Measurements from ENCODE around the gene MUSK.
"Not testable (repeated sequence)": the region's sequence is repeated elsewhere in the genome, so short reads cannot be mapped to it uniquely, and the experiment has no call there.

Gene MUSK

DNA sequence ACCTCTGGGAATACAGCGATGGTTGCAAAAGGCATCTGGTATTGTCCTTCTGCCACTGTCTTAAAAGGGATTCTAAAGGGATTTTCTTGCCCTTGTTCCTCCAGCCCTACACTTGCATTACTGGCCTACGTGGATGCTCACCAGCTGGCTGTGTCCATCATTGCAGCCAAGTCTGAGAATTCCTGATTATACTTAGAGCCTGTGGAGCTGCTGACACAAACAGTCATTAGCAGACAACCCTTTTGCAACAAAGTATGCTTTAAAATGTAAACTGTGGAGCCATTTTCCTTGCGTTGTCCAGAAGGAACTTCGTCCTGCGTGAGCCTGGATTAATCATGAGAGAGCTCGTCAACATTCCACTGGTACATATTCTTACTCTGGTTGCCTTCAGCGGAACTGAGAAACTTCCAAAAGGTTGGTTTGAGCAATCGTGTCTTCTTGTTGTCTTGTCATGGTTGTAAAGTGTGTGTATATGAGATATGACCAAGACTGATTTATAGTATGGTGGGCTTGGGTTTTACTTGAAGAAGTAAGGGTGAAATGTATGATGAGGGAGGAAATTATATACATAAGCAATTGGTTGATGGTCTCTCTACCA lies at the start of gene MUSK:
Gene MUSK, plus strand, starts transcription at position 222 of the 598 bp plus-strand sequence. Its CDS starts 114 bp downstream, at position 336.
- DNase-seq = no peak

DNA sequence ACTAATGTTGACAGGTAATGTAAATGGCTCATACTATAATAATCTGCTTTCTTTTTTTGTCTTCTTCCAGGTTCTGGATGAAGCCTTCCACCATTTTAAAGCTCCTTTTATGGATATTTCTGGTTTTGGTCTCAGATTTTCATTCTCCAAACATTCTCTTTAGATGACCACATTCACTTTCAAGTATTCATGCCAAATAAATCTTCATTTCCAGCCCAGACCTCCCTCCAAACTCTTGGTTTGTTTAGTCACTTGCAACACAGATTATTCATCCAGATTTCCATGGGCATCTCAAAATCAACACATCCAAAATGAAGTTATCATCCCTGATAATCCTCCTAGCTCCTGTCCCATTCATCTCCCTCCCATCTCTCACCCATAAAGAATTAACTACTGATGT lies 48.8 kb upstream of the MUSK start:
- no peak for DNase-seq

DNA sequence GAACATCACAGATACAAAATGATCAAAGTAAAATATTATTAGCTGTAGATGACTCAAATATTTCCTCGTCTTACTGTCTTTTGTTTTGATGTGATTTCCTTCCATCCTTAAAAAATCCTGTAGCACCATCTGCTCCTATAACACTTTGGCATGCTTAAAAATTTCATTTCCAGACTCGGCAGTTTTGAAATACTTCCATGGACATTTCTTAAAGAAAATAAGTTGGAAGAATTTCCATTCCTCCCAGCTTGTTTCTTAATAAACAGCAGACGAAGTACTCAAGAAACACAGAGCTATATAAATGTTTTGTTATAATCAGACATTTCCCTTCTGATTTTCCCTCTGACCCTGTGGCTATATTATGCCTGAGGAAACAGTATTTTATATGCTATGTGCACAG lies 47.9 kb upstream of the MUSK start:
- DNase-seq = no peak

DNA sequence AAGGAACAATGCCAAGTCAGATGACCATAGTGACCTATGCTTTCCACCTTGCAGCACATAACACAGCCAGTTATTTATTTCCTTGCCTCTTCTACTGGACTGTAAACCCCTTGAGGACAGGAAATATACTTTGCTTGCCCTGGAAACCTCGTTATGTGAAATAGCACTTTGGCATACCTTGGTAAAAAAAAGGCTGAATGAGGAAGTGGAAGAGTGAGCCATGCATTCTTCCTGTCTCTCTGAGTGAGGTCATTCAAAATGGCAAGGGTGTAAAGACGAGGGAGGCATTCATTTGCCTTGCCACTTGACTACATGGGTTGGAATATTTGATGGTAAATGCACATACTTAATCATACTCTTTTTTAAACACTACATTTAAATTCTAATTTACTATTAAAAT lies 46.2 kb upstream of the MUSK start:
- DNase-seq = no peak

DNA sequence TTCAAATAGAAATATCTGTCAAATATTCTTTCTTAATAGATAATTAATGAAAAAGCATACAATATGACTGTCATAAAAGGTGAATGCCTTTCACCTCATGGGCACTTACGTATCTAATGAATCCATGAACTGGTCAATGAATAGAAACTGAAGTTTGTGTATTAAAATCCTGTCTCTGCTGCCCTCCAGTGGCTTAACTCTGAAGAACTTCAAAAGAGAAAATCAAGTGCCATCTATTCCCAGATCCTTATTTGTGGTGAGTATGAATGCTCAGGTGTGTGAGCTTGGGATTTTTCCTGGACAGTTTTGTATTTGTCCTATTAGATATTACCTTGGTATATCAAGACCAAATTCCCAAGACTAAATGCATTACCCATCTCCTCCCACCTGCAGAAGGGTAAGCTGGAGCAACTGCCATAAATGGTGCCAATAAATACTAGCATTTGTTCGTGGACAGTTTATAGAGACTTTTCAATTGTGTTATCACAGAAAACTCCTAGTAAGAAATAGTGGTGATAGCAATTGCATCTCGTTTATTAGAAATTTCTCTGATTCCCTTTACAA lies 45.0 kb upstream of the MUSK start:
- peak; percentile 65 to 66 for DNase-seq

DNA sequence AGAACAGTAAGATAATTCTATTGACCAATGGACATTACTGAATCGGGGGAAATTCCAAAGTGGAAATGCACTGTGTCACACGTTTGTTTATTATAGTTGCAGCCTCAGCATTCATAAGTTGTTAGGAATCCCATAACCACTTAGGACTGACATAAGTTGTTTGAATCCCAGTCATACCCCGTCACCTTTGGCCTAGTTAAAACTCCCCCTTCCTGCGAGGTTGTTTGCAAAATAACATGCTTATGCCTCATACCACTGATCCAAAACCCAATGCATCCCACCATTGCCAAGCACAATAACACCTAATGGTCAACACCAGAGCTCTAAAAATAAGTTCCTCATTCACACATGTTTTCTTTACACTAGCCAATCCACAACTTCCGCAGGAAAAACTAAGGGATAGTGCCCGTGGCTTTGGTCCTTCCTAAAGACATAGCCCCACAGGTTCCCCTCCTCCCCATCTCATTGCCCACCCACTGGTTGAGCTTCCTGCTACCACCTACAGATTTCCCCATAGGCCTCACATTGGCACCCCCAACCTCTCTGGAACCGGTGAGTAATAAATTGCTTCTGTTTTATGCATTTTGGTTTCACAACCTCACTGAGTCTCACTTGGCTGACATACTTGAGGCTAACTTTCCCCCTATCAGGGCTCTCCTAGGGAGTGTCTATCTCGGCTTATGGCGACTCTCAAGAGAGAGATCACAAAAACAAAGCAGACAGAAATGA lies 42.3 kb upstream of the MUSK start:
- DNase-seq = no peak

DNA sequence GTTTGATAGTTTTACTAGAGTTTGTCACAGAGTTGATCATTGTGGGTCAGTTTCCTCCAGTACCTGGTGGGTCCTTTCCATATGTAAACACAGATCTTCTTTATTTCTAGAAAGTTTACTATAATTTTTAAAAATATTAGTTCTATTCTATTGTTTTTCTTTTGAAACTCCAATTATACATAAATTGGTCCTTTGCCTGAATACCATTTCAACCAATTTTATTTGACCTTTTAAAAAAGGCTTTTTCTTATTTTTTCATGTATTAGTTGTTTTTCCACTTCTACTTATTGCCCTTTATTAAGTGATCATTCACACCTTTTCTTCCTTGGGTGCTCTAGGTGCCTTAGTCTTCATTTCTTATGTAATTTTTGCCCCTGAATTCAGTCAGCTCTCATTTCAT lies 33.0 kb upstream of the MUSK start:
- DNase-seq = no peak

DNA sequence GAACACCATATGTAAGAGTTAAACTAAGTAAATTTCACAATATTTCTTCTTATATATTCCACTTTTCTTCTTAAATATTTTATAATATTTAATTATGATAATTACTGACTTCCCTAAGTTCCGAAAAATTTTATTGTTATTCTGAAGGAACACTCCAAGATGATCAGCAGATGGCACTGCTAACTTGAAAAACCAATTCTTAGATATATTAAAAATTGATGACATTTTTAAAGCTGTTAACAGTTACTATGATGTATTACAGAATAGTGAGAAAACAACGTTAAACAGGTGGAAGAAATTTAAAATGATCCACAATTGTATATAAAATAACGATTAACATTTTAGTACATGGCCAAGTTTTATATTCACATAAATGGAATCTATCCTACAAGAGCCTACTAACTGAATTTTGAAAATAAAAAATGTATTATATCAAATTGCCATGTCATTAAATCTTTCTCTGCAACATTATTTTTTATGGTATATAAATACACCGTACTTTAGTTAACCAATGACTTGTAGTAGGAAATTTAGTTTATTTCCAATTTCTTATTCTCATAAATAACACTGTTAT lies 30.1 kb upstream of the MUSK start:
- peak in 1 of 2 experiments; percentile 36 for DNase-seq

DNA sequence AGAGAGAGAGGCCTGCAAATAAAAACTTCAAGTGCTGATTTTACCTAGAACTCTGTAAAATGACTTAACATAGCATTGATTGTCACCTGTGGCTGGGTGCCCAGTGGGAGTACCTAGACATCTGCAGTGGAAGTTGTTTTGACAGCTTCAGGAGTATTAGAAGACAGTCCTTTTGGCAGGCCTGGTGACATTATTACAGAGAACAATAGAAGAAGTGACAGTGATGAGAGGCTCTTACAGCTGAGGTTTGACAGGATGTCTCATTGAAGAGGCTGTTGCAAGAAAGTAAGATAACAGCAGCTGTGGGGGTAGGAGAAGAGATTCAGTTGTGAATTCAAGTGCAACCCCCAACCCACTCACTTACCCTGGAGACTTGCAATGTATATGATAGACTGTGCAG lies 27.9 kb upstream of the MUSK start:
- peak; percentile 77 for DNase-seq

DNA sequence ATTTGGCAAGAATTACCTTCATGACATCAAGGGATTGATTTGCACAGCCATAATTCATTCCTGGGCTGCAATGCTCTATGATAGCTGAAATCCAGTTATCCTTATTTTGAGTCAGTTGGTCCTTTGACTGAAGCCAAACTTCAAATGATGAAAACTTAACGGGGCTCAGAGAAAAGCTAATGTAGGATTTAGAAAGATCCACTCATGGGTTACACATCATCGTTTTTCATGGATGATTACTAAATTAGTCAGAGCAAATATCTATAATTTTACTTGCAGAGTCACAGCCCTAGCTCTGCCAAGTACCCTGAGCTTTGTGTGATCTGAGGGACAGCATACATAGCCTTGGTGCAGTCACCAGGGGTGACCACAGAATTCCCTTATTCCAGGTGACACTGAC lies 27.3 kb upstream of the MUSK start:
- no peak for DNase-seq

DNA sequence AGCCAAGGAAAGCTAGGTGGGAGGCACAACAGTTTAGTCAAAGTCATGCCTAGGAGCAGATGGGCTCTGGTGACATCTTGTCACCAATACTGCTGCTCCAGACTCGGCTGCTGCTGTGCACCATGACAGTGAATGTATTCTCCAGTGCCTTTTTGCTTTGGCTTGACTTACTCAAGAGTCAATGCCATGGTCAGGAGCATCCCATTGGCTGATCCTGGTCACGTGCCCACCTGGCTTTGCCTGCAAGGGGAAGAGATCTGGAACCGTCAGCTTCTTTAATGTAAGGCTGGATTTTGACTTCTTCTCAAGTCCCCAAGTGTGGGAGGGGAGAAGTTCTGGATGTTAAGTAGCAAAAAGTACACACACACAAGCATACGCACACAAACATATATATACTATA lies 19.9 kb upstream of the MUSK start:
- no peak for DNase-seq

DNA sequence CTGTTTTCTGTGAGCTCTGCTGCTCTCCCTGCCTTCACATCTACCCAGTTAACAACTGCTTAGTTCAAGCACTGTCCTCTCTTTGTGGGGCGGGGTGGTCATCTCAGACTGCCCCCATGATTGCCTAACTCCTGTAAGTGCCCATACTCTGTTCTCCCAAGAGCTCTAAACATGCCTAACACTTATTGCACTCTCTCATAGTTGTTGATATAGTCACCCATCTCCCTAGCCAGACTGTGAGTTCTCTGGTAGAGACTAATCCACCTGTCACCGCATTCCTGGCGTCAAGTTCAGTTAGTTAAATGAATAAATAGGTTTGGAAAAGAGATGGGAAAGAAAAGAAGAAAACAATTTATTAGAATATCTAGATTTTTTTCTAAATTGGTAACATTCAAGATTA lies 18.3 kb upstream of the MUSK start:
- DNase-seq = no peak

DNA sequence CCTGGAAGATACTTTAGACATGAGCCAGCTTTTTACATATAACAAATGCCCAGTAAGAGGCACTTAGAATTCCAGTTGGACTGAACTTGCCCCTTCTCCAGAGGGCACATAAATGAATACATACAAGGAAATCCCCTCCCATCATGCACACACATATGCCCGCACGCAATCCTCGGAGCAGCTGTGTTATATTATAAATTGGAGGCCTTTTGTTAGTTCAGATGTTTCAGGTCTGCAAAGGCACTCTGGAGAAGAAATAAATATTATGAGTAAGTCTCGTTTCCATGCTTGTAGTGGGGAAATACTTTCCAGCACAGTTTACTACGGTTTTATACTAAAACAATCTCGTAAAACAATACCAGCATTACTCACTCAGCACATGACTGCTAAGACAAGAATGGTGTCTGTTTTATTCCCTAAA lies 17.6 kb upstream of the MUSK start:
- peak; percentile 88 to 90 for DNase-seq

DNA sequence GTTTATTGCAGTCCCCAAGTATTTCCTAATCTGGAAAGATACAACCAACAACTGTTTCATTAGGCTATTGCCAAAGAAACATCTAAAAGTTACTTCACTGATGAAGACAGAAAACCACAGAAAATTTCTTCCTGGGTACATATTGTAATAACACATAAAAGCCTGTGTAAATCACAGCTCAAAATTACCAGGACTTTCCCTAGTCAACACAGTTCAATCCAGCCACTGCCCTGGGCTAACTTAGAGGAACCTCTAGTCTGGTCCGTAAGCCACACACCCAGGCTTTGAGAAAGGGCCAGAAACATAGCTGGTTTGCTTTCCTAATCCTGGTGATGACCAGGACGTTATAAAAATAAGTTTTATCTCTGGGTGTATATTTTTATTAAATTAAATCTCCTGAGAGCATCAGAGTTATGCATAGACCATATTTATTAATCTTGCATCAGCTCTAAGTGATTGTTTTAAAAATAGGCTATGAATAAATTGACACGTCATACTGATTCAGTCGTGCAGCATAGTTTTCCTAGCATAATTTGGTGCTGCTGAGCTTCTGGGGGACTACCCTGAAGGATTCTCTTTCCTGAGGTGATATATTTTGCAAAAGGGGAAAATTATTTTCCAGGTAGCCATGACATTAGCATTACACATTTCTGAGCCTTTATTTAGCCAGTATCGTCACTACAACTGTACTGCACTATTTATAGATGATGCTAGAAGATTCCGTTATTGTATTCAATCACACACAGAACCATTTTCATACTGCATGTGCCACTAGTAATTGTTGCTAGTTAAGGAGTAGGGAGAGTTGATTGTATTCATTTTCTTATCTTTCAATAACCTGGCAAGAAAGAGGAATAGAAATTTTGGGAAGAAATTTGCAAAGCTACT lies 12.6 kb upstream of the MUSK start:
- no peak for DNase-seq

DNA sequence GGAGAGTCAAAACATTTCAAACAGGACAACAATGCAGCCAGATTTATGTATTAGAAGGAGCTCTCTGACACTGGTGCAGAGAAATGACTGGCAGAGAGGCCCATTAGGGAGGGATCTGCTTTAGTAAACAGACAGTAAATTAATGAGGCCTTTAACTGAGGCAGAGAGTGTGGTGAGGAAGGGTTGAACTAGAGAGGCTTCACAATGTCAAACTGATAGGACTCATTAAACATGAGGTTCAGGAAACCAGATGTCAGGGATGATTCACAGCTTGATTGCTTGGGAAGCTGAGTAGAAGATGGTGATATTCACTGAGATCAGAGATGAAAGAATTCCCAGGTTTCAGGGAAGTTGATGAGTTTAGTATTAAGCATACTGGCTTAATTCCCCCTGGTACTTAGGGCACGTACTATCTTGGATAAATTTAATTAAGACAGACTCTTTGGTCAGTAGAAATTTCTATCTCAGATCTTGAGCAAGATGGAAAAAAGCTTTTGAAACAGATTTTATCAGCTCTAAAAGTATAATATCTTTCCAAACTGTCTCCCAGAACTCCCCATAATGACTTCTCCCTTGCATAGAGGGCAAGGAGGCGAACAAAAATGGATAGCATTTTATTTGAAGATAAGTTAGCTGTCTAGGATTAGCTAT lies 8.6 kb upstream of the MUSK start:
- no peak for DNase-seq

DNA sequence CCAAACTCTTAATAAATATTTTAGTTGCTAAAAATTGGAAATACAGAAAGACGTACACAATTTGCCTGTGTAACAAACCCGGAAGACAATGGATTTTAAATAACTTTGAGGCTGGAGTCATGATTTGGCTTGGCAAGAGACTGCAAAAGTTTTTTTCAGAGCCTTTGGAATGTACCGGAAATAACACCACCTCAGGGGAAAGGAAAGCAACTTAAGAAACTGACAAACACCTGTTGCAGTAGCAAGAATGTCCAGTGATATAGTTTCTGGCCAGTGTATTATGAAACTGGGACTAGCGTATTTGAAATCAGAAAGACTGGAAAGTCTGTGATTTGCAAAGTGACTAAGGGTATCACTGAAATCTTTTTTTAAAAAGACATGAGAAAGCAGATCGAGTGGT lies 842 bp downstream of the MUSK start:
- DNase-seq = no peak

DNA sequence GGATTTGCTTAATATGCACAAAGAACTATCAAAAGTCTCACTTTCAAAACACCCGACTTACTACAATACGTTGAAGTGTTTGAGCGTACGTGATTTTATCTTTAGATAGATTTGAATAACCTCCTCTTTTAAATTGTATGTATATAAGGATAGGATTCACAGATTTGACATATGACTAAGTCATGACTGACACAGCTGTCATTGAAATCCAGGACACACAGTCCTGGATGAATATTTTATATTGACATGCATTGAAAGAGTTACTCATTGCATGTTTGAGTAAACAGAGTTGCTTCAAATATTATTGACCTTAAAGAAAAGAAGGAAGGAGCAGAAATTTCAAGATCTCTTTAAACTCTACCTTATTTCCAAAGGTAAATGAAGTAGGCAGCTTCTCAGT lies 3.3 kb downstream of the MUSK start:
- no peak for DNase-seq

DNA sequence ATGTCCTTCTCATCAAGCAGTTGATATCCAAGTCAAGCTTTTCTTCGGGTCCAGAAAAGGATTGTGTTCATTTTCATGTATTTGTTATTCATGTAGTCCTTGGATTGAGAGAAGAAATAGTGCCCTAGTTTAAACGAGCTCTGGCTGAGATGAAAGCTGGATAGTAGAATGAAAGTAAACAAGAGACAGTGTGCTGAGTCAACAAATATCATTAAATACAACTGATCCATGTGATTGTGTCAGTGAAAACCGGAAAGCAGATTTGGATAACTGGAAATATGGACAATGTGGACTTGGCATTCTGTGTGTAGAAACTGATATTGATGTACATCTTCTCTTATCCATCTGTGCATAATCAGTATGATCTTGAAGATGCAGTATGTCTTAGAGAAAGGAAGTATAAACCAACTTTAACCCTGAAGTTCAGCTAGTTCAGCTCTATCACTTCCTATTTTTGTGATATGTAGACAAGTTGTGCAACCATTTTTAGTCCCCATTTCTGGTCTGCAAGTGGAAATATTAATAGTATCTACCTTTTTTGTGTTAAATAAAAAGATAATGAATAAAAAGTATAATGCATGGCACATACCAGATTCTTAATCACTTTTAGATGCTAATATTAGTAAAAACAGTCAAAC lies 4.4 kb downstream of the MUSK start:
- no peak for DNase-seq

DNA sequence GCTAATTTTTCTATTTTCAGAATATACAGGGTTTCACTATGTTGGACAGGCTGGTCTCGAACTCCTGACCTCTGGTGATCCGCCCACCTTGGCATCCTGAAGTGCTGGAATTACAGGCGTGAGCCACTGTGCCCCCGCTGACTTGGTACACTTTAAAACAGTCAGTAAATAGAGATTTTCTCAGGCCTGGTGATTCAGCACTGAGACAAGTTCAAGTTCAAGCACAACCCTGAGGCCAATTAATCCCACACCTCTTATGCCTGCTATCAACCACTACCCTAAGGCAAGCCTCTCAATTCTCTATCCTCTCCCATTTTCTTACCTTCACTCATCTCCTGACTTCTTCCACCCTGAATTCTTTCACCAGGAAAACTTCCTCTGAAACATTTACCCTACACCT lies 18.9 kb downstream of the MUSK start:
- no peak for DNase-seq

DNA sequence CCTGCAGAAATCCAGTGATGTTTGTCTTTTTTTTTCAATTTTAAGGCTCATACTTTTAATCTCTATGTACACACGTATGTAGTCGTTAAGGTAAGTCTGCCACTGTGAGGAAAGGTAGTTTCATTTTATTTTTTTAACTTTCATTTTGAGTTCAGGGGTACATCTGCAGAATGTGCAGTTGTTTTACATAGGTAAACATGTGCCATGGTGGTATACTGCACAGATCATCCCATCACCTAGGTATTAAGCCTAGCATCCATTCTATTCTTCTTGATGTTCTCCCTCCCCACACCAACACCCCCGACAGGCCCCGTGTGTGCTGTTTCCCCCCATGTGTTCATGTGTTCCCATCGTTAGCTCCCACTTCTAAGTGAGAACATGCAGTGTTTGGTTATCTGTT lies 19.7 kb downstream of the MUSK start:
- DNase-seq = no peak

DNA sequence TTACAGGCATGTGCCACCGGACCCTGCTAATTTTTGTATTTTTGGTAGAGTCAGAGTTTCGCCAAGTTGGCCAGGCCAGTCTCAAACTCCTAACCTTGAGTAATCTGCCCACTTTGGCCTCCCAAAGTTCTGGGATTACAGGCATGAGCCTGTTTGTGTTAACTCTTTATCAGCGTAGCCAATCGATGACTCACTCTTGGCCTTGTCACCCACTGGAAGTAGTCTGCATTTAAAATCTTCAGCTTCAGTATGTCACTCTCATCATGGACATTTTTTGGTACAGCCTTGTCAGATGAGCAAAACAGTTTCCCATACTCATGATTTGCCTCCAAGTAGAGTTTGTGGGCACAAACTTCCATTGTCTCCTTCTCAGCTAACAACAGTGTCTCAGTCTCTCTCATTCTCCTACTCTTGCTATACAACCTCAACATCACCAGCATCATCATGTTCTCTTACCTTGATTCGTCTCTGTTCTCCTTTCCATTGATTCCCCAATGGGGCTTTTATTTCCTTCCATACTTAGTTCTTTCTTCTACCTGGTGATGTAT lies 22.5 kb downstream of the MUSK start:
- no peak for DNase-seq

DNA sequence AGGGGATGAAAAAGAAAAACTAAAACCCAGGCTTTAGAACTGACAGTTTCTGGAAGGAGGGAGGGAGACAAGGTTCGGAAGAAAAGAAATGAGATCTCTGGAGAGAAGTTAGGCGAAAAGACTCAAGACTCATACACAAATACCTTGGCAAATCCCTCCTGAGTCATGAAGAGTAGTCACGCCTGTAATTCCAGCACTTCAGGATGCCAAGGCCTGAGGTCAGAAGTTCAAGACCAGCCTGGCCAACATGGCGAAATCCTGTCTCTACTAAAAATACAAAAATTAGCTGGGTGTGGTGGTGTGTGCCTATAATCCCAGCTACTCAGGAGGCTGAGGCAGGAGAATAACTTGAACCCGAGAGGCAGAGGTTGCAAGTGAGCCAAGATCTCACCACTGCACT lies 27.3 kb downstream of the MUSK start:
- DNase-seq = not testable (repeated sequence)

All from SHP77 (cell line).